Activated T-cell treated with anti-CD3 and anti-CD28 coated beads, Interleukin-2, amount 50 U/mL, for 48 hours (primary cell): Measurements from ENCODE around the gene AVPR1A.
"Not testable (repeated sequence)": the region's sequence is repeated elsewhere in the genome, so short reads cannot be mapped to it uniquely, and the experiment has no call there.

Source experiments
- DNase-seq, 2 experiments: peaks; one replicate each; pipeline ENCODE4 v3.0.0-alpha.2; 2020

Gene AVPR1A

DNA sequence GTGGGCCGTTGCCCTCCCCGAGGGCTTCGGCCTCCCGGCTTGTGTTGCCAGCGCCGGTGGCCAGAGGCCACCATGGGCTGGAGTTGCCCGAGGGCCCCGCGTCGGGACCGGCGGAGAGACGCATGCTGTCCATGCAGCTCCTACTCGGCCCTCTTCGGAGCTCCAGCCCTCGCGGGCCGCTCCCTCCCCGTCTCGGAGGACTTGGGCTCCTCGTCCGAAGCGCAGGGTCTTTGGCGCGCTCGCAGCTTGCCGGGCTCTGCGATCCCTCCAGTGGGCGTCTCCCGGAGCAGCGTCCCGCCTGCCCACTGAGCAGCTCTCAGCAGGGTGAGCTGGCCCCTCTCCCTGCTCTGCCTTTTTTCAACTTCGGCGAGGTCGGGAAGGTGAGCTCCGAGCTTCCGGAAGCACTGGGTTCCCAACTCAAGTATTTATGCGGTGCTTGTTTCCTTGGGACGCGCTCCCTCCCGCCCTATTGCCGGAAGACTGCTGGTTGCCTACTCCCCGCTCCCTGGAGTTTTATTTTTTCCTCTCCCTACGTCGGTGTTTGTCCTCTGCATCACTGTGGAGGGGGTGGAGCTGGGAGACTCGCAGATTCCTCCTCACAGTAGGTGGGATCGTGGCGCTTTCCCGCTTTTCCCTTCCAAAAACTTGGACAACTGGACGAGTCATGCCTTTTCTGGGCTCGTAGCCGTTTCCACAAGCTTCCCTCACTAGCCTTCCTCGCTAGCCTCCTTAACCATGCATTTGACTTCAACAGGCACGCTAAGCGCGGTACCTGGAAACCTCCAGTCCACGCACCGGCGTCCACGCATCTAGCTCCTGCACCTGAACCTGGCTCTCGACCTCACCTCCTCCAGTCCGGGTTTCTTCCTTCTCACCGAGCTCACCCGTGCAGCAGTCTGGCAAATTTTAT lies at the start of gene AVPR1A:
Gene AVPR1A (minus strand): TSS at position 489 of the 910 bp plus-strand sequence. CDS start 365 bp downstream, at position 124.
- peak; percentile 20 to 22 for DNase-seq

DNA sequence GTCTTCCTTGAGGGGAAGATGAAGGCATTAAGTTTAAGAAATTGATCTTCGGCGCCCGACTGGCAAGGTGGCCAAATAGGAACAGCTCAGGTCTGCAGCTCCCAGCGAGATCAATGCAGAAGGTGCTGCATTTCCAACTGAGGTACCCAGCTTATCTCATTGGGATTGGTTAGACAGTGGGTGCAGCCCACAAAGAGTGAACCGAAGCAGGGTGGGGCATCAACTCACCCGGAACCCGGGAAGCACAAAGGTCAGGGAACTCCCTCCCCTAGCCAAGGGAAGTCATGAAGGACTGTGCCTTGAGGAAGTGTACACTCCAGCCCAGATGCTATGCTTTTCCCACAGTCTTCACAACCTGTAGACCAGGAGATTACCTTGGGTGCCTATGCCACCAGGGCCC lies 45.2 kb upstream of the AVPR1A start:
- DNase-seq = no peak

DNA sequence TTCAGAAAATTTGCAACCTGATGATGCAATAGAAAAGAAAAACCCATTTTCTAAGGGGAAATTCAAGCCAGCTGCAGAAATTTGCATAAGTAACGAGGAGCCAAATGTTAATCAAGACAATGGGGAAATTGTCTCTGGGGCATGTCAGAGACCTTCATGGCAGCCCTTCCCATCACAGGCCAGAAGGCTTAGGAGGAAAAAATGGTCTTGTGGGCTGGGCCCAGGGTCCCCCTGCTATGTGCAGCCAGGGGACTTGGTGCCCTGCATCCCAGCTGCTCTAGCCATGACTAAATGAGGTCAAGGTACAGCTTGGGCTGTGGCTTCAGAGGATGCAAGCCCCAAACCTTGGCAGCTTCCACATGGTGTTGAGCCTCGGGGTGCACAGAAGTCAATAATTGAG lies 28.2 kb upstream of the AVPR1A start:
- DNase-seq = no peak

DNA sequence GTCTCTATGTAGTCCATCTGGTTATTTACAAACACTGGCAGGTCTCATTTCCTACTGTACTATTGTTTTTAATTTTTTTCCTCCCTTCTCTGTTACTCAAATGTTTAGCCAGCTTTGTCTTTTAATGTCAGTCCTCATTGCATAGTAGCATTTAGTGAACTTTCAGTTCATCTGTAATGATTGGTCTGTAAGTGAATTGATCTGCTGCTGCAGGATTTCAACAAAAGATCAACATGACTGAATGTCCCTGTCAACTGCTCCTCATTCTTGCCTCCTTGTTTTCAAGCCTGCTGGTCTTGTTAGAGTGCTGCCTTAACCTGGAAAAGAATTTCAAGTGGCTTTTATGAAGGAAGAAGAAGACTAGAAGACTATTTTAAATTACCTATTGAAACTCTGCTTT lies 19.3 kb upstream of the AVPR1A start:
- no peak for DNase-seq

DNA sequence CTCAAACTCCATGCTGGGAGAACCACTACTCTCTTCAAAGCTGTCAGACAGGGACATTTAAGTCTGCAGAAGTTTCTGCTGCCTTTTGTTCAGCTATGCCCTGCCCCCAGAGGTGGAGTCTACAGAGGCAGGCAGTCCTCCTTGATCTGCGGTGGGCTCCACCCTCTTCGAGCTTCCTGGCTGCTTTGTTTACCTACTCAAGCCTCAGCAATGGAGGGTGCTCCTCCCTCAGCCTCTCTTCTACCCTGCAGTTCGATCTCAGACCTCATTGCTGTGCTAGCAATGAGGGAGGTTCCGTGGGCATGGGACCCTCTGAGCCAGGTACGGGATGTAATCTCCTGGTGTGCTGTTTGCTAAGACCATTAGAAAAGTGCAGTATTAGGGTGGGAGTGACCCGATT lies 16.7 kb upstream of the AVPR1A start:
- not testable (repeated sequence) for DNase-seq

DNA sequence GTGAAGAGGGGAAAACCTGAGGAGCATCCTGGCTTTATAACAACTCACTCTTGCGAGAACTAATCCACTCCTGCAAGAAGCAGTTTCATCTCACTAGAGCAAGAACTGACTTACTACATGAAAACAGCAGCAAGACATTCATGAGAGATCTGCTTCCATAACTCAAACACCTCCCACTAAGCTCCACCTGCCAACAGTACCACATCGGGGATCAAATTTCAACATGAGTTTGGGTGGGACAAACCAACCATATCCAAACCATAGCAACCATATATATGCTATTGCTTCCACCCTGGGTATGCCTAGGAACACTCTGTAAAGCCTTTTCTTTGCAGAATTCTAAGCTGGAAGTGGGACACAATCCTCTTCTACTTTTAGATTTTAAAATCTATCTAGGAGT lies 13.9 kb upstream of the AVPR1A start:
- no peak for DNase-seq

DNA sequence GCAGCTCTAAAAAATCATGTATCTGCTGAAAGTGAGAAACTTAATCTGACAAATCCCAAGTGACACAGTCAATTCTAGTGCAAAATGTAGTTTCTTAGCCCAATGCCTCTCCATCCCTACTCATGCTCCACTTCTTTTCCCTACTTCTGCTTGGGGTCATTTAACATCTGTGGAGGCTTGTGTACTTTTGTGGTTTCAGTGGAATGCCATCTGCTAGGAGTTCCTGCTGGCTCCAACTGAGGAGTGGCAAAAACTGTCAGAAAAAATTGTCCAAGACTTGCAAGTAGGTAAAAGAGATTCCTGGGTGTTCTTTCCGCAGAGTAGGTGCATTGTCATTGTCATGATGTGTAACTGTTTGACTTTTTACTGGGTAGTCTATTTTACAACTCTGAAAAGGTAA lies 12.5 kb upstream of the AVPR1A start:
- DNase-seq = no peak

DNA sequence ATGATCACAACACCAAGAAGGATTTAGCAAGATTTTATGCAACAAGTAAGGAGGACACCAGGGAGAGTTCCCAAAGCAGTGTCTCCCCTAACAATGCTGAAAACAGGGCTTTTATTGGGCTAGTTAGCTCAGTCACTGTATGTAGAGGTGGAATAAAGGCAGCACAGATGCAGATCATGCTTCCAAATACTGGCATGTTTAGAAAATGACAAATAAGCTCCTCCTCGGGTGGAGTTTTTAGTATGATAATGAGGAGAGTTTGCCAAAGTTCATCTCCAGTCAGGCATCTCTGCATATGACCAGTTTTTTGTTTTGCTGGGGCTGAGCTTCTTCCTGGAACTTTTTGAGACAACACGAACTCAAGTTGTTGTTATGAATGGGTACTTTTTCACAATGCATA lies 4.4 kb upstream of the AVPR1A start:
- no peak for DNase-seq

DNA sequence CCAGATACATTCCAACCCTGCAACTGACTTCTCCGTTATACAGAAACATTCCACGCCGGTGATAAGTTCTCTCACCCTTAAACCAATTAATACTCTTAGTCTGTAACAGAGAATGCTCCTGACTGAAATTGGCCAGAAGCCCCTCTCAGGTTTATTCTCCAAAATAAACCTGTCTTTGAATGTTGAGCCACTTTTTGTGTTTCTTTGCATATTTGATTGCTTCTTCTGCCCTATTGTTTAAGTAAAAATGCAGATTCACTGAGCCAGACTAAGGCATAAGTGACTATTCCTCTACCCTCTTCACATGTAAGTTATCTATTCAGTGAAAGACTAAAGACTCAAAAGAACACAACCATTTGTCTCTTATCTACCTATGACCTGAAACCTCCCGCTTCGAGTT lies 3.6 kb upstream of the AVPR1A start:
- no peak for DNase-seq

DNA sequence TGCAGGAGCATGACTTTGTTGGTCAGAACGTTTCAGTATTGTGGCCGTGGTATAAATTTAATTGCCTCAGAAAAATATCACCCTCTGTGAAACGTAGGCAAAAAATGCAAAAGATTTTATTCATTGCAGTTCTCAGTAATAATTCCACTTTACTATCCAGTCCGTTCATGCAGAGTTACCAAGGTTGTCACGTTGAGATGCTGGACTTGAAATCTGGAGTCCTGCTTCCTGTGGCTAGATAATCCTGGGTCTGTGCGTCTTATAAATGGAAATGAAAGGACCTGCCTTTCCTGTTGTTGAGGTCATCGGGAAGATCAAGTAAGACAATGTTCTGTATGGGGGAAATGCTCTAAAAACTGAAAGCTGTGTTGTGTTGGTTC lies 1.3 kb upstream of the AVPR1A start:
- no peak for DNase-seq

DNA sequence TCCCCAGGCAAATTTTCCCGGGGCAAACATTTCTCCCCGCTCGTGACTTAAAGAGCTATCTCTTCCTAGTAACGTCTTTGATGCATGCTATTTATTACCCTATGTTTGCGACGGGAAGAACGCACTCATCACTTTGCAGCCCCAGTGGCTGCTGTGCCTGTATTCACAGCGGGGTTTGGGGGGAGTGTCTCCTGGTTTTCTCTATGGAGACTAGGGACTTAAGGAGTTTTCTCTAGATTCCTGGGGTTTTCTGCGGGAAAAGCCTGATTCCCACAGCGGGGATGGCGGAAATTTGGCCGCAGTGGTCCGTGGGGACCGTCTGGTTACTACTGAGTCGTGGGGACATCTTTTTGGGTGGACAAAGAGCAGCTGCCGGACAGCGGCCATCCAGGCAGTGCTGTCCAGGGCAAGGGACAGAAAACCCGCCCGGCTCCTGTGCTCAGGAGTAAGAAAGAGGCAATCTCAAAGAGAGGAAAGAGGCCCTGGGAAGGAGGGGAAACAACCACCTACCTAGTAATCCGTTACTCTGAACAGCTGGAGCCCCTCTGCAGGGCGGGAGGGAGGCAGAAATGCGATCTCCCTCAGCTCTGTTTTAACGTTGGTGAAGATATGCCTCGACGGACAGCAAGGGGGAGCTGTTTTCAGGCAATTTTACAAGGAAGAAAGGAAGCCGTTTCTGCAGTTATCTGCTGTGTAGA lies 771 bp upstream of the AVPR1A start:
- peak; percentile 29 to 45 for DNase-seq

DNA sequence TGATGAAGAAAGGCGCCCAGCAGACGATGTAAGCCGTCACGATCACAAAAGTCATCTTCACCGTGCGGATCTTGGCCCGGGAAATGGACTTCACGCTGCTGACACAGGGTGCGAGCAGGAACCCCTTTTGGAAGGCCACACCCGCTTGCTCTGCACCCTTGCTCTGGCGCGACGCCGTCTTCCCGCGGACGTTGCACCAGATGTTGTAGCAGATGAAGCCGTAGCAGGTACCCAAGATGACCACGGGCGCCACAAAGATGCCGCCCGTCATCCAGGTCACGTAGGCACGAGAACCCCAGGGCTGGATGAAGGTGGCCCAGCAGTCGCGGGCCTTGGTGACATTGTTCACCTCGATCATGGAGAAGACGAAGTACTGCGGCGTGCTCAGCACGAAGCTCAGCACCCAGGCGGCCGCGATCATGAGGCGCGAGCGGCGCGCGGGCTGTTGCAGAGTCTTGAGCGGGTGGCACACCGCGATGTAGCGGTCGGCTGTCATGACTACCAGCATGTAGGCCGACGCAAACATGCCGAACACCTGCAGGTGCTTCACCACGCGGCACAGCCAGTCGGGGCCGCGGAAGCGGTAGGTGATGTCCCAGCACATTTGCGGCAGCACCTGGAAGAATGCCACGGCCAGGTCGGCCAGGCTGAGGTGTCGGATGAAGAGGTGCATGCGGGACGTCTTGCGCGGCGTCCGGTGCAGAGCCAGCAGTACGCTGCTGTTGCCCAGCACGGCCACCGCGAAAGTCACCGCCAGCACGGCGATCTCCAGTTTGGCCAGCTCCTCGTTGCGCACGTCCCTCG lies 890 bp downstream of the AVPR1A start:
- peak; percentile 24 to 33 for DNase-seq

DNA sequence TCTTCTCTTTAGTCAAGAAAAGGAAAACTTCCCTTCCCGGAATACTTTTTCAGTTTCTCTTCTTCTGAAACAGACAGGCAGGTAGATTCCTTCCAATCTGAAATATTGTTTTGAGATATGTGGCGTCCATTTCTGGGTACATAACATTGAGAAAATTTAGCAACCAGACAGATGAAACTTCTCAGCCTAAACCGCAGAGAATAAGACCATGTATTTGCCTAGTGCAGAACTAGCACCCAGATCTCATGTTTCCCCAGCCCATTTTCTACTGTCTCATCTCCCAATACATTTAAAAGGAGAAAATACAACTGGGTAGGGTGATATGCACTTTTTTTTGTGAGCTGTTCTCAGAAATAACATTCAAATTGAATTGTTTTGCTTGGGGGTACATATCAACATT lies 6.4 kb downstream of the AVPR1A start:
- no peak for DNase-seq

DNA sequence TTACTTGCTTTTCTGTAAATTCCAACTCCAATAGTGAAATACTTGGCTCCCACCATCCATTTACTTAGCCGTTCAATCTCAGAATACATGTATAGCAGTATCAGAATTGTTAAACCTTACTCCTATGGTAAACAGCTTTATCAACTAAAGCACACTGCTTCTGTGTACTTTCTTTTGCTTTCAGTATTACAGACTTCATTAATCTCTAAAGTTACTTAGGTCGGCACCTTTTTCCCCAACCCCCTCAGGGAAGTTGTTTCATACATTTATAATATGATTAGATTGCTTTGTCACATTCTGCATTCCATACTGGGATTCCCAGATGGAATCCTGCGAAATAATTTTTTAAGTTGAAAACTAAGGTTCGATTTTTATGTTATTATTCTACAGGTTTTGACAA lies 12.5 kb downstream of the AVPR1A start:
- no peak for DNase-seq

DNA sequence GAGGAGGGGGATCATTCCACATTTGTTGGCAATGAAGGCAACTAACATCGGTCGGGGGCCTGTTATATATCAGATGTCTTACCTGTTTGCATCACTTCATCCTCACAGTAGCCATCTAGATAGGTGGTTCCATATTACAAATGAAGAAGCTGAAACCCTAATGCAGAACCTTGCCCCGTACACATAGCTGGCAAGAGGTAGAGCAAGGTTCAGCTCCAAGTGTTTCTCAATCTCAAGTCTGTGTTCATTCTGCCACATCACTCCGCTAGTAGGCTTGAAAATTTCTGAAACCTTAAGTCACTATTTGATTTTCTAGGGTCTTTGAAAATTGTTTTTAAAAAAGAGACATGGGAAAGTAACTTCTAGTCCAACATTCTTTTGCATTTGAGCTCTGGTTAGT lies 17.0 kb downstream of the AVPR1A start:
- no peak for DNase-seq

DNA sequence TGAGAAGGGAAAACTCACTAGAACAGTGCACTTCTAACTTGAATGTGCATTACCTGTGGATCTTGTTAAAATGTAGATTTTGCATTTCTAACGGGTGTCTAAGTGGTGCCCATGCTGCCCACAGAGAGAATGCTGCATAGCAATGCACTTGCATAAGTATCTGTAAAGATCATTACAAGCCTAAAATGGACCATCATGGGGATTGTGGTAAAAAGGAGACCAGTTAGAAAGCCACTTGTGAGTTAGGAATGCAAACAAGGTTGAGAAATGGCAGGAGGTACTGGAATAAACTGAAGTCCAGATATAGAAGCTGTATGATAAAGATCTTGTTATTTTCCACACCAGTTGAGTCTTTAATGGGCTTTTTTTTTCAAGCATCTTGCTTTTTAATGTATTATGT lies 18.8 kb downstream of the AVPR1A start:
- DNase-seq = no peak

DNA sequence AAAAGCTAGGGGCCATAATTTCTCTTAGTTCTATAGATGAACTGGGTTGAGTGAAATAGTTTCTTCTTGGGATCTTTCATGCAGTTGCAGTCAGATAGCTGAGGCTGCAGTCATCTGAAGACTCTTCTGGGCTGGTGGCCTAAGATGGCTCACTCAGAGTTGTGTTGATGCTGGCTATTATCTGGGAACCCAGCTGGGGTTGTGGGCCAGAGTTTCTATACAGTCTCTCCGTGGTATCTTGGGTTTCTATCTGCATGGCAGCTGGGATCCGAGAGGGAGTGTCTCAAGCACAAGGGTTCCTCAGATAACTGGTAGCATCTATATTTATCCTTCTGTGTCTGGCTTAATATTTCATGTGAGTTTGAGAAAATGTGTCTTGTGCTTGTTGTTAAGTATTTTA lies 21.1 kb downstream of the AVPR1A start:
- no peak for DNase-seq

DNA sequence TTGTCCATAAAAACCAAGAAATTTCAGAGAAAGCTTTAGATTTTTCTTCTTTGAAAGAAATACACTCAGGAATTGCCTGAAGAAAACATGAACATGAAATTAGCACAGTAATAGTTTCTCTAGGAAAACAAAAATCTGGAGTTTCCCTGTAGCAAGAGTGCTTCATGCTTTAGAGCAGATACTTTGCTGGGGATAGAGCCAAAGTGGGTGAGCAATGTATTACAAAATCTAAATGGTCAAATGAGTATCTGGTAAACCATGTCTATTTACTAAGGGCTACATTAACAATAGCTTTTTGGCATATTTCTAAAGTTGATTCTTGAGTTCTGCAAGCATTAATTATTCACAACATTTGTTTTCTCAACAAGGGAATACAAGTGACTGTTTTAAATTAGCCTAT lies 26.2 kb downstream of the AVPR1A start:
- no peak for DNase-seq

DNA sequence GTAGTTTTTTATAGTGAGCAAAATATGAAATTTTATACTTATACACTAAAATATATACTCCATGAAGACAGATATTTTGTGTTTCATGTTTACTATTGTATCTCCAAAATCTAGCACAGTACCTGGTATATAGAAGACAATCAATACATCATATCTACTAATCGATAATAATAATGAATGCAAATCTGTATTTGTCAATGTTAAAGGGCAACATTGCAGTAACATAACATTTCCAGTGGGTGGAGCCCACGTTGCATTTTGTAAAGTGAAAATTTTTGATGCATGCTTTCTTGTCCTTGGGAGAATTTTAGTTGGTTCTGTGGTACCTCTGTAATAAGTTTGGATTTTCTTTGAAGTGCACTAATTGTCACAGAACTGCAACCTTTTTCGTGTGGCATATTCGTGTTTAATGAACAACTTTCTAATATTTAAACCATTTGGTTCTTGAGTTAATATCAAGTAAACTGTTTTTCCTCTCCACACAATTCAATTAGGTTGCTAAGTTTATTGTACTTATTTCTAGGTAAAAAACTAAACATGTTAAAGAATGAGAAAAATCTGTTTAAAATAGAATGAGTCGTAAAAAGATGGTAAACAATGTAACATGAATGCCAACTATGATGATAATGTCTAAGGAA lies 47.4 kb downstream of the AVPR1A start:
- DNase-seq = peak in 1 of 2 experiments; percentile 16

DNA sequence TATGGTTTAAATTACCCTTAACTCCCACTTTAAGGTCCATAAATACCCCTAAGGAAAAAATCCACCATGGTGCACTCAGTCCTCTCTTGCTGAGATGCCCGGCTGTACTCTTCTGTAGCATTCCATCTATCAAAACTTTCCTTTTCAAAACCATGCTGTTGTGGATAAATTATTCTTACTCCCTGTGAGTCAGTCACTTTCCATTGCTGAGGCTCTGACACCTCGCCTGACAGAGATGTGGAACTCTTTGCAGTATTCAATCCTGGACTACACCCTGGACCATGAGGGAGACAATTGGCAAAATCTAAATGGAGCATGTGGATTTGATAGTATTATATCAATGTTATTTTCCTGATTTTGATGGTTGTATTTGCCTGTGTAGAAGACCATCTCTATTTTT lies 49.1 kb downstream of the AVPR1A start:
- DNase-seq = no peak

DNA sequence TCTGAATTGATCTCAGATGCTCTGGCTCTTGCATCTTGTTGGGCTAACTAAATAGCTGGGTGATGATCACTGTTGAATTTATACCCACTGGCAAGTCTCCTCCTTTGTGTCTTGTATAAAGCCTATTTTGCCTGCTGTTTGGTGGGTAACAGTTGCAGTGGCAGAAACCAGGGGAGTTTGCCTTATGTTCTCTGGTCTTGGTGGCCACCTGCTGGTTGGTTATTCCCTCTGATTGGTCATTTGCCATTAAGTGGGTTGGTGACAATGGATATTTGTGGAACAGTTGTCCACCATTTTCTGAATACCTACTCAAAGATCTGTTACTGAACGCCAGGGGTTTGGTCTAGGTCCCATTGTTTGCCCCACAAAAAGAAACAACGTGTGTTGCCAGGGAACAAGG lies 52.1 kb downstream of the AVPR1A start:
- no peak for DNase-seq

DNA sequence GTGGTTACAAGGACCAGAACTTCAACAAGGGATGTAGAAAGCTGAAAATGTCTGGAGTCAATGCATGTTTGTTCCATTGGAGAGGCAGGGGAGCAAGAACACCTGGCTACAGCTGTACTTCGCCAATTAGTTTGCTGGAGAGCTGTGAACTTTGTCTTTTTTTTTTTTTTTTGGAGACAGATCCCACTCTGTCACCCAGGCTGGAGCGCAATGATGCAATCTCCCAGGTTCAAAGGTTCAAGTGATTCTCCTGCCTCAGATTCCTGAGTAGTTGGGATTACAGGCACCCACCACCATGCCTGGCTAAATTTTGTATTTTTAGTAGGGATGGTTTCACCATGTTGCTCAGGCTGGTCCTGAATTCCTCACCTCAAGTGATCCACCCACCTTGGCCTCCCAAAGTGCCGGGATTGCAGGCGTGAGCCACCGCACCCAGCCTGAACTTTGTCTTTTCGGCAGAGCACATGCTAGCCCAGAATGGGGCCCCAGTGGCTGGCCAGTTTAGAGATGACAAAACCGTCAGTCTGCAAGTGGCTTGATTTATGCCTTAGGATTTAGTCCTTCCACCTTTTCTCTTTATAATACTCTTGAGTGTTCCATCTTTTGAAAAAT lies 55.5 kb downstream of the AVPR1A start:
- no peak for DNase-seq

DNA sequence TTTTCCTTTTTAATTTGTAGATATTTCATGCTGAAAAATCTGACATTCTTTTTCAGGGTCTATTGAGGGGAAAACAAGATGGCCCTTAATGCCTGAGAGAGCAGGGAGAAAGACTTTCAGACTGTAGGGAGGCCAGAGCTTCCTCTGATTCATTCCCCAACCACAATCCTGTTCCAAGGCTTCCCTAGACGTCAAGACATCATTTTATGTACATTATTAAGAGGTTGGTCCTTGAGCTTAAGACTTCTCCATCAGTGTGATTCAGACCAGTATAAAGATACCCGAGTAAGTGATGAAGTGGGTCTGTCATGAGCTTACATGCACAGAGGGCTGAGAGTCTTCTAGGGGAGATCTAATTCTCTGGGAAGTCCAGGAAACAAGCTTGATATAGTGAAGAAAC lies 57.3 kb downstream of the AVPR1A start:
- DNase-seq = no peak
